G401.6 (cell line): ENCODE measurements around the gene B4GALT5.
"Not testable (repeated sequence)": the region's sequence is repeated elsewhere in the genome, so short reads cannot be mapped to it uniquely, and the experiment has no call there.

ENCODE experiments used
- FAIRE-seq: peaks from 2 replicates; lab custom pipeline; 2012; peaks lifted over from hg19 to GRCh38; lab: Jason Lieb, UNC

B4GALT5 gene

DNA sequence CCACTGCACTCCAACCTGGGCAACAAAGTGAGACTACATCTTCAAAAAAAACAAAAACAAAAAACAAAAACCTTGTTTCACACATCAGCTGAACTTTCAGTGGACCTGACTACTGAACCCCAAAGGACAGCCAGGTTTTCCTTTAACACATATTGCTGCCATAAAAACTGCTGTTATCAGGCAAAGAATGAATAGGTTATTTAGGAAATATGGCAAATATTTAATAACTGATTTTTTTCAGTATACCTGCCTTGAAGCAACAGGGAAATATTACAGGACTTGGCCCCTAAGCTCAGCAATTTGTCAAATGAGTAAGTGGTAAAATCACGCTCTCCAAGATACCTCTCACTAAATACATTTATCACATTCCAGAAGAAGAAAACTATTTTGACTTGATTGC is 34.0 kb downstream of the B4GALT5 start:
- FAIRE-seq, result no peak

DNA sequence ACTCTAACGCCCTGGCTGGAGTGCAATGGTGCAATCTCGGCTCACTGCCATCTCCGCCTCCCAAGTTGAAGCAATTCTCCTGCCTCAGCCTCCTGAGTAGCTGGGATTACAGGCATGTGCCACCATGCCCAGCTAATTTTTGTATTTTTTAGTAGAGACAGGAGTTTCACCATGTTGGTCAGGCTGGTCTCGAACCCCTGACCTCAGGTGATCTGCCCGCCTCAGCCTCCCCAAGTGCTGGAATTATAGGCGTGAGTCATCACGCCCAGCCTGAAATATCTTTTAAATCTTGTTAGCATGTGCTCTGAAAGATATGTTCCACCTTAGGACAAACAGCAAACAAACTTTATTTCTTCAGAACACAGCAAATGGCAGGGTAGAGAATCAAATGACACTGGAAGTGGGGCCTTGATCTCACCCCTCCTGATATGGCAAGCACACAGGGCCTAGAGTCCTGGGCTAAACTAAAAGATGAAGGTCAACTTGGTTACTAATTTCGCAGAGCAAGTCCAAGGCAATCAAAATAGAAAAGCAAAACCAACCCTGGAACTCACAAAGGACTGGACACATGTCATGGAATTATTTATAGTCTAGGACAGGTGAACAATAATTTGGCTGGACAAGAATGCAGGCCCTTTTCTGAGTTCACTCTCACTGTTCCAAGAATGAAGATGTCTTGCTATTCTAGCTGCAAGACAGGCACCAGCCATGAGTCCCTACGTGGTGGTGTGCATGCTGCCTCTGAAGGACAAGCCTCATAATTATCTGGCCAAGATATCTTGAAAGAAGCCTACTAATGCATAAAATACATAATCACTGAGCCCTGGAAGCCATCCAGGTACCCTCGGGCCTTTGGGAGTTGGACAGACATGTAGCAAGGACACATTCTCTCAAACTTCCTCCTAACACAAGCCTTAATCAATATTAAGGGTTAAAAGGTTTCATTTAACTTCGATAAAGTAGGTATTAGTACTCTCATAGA is 35.6 kb downstream of the B4GALT5 start:
- no peak for FAIRE-seq

DNA sequence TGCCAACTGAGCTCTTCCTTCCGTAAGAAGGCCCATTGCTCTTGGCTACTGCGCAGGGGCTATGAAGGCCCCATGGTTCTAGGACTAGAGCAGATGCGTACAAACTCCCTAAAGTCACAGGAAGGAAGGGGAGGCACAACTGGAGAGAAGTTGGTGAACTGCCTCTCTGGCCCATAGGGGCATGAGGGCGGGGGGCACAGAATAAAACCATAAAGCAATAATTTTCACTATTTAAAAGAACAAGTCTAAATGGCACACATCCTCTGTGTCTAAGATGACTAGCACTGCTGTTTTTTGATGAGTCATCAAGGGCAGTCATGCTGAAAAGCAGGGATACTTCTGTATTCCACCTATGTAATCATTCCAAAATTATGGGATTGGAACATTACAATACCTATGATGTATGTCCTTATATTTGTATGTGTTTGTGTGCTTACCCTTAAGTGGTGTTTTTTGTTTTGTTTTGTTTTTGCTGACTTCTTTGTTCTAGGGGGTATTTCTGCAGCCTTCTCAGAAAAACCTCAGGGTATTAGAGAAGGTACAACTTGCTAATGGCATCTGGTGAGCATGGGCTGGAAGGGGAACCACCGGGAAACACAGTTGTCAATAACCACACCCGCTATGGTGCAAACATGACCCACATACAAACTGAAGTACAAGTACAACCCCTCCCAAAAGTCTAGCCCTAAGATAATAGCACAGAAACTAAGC is 36.9 kb downstream of the B4GALT5 start:
- FAIRE-seq, result no peak

DNA sequence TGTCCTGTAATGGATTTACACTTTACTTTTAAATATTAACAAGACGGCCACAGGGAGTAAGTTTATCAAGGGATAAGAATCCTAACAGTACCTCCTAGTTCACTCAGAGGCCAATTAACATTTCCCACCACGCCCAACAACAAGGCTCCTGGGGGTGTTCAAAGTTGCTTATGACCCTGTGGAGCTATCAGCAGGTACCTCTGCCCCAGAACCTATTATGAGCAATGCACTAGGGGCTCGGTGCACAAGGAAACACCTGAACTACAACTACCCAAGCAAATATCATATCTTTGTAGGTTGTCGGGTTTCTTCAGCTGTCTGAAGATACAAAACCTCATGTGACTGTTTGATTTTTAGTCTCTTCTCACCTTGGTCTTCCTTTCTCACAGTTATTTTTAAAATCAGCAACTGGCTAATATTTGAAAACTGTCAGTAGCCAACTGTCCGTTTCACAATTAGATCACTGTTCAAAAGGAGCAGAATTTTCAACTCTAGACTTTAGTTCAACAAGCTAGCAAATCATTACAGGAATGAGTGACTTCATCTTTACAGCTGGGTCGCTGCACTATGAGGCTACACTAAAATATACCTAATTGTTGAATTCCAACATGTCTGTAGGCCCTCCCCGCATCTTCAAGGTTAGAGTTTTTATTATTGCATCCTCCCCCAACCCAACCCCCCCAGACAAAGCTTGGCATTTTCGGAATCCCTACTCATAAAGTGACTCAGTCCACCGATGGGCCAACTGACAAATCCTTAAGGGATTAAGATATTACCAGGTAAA is 38.1 kb downstream of the B4GALT5 start:
- no peak for FAIRE-seq

DNA sequence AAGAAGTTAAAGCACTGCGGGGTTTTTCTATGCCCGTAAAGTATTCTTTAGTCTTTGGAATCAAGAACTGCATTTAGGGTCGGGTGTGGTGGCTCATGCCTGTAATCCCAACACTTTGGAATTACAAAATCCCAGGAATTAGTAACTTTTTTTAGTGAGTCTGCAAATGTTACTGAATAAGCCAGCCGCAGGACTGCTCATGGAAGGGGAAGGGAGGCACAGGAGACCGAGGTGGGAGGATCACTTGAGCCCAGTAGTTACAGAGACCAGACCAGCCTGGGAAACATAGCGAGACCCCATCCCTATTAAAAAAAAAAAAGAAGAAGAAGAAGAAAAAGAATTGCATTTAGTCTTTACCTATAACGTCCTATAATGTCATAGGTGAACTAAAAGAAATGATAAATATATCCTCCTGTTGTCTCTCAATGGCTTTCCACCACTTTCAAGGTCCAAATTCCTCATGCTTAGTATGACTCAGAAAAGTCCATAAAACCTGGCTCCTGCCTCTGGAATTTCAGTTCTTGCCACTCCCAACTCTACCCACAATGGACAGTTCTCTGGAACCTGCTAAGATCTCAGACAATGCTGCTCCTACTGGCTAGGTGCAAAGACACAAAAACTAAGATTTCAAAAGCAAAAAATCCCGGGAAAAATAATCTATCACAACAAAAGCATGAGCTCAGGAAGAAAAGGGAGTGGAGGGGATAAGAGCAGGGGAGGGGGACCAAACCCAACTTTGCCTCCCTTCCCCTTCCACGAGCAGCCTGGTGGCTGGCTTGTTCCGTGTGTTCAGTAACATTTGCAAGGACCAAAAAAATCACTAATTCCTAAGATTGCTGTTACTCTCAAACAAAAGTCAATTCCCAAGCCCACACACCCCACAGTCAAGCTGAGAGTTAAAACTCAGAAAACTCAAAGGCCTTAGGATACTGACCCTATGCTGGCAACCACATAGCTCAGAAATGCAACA is 39.0 kb downstream of the B4GALT5 start:
- FAIRE-seq, result no peak

DNA sequence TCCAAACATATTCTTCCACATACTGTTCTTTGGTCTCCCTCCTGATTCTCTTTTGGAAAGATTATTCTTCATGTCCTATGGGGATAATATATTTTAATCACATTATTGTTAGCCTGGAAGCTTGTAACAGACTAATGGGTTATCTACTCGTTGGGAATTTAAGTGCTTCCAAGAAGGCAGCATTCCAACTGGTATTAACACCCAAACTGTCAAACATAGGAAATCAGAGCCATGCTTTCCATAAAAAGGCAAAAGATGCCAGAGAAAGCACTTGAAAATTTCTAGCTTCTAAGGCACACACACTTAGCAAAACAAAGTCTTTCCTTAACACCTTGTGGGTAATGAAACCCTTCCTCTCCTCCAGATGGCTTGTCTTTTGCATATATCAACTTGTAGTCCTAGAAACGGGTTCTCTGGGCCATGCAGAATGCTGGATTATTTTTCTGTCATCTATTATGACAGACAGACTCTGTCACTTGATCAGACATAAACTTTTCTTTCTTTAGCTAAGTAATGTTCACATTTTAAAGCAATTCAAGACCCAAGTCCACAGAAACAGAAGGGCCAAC is 41.5 kb downstream of the B4GALT5 start:
- no peak for FAIRE-seq

DNA sequence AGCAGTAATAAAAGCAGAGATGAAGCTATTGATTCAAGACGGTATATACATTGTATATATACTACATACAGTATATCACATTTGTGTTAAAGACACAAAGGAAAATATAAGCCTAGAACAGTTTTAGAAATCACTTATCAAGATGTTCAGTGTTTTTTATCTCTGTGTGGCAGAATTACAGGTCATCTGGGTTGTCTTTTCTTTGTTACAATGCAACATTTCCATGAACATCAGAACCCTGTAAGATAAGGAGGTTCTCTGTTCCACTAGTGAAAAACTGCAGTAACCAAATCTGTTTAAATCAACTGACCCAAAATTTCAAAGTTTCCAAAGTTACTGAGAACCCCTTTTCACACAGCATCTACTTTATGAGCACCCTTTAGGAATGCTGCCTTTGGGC is 42.2 kb downstream of the B4GALT5 start:
- no peak for FAIRE-seq

DNA sequence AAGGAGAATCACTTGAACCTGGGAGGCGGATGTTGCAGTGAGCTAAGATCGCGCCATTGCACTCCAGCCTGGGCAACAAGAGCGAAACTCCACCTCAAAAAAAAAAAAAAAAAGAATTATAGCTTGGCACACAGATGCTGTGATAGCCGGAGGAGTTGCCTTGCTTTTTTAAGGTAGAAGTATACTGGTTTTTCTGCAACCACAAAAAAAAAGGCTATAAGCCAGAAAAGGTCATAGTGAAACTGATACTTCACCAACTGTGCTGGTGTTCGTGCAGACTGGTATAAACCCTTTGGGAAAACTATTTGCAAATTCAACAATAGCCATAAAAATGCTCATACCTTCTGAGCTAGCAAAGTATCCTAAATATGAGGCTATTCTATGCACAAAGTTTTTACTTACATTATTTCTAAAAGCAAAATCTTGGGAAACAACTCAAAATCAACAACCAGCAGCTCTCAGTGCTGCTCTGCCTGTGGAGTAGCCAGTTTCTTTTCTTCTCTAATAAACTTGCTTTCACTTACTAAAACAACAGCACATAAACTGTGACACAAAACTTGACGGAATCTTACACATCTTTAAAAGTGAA is 44.0 kb downstream of the B4GALT5 start:
- no peak for FAIRE-seq

DNA sequence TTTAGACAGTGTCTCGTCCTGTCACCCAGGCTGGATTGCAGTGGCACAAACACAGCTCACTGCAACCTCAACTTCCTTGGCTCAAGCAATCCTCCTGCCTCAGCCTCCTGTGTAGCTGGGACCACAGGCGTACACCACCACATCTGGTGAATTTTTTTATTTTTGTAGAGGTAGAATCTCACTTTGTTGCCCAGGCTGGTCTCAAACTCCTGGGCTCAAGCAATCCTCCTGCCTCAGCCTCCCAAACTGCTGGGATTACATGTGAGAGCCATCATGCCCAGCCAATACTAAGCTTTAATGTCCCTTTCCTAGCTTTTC is 44.8 kb downstream of the B4GALT5 start:
- not testable (repeated sequence) for FAIRE-seq

DNA sequence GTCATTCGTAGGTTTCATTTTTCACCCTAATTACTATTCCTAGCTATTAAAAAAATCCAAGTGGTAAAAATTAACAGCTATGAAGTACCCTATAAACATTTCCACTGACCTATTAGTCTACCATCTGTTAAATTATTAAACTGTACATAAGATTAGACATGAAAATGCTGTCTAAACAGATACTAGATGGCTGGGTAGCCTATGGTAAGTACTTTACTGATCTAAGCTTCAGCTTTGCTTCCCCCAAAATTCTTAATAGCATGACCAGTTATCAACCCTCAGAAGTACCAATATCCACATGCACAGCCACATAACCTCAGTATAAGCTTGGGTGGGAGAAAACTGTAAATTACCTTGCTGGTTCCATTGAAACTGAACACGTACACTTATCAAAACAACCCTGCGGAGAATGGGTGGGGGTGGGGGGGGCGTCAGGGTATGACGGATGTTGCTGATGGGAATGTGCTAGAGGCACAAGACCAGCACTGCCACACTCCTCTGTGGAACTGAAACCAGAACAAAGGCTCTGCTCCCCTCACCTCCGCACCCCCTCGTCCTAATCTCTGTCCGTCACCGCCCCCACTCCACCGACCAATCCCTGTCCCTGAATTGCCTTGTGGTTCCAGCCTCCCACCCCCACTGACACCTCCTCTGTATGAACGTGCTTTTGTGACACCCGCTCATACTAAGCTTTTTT is 45.3 kb downstream of the B4GALT5 start:
- FAIRE-seq, result no peak

DNA sequence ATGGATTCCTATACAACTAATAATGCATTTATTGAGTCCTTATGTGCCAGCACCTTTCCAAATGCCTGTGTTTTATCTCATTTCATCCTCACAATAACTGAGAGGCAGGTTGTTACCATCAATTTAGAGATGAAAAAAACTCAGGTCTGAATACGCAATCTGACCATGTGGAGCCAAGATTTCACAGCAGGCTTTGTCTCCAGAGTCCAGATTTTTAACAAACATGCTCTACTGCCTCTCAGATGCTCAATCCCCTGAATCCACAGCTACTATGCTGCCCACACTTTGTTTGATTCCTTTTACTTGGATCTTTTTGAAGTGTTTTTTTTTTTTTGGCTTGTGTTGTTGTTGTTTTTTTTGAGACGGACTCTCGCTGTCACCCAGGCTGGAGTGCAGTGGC is 46.8 kb downstream of the B4GALT5 start:
- FAIRE-seq, result no peak

DNA sequence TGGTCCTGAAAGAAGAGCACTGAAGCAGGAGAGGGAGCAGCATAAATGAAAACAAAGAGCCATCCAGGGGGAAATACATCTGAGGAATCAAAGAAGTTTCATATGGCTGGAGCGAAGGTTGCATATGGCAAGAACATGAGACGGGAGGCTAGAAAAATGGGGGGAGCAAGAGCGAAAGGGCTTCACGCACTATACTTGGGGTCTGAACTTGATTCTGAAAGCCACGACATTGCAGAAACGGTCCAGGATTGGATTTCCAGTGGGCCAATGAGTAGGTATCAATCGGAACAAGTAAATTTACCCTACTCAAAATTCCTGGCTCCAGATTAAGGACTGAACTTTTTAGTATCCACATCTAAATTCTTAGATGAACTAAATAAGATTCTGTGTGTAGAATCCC is 47.9 kb downstream of the B4GALT5 start:
- no peak for FAIRE-seq

DNA sequence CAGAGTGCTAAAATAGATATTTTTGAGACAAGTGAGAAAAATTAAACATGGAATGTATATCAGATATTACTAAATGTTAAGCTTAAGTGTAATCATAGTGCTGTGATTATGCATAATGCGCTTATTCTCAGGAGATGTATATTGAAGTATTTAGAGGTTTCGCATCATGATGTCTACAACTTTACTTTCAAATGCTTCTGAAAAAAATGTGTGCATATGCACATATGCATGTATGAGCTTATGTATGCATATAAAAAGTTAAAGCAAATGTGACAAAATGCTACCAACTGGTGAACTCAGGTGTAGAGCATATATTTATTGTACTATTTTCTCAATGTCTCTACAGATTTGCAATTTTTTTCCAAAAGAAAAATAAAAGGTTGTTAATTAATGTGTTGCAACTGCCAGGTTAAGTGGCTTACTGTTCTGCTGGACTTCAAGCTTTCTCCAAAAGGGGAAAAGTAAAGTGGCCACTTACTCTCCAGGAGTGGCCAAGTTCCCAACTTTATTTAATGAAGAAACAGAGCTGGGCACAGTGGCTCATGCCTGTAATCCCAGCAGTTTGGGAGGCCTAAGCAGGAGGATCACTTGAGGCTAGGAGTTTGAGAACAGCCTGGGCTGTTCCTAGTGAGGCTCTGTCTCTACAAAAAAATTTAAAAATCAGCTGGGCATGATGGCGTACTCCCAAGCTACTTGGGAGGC is 48.9 kb downstream of the B4GALT5 start:
- FAIRE-seq, result no peak

DNA sequence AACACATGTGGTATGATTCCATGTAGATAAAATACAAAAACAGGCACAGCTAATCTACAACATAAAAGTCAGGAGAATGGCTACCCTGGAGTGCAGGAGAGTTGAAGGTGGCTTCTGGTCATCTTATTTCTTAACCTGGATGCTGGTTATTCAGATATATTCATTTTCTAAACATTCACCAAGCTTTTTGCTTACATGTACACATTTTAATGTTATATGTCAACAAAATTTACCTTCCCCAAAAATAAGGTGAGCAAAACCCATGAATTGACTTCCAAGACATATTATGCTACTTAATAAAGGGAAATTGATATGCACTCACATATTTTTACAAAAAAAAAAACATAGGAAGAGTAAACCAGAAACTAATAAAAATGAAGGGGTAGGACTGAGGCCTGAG is 50.6 kb downstream of the B4GALT5 start:
- no peak for FAIRE-seq

DNA sequence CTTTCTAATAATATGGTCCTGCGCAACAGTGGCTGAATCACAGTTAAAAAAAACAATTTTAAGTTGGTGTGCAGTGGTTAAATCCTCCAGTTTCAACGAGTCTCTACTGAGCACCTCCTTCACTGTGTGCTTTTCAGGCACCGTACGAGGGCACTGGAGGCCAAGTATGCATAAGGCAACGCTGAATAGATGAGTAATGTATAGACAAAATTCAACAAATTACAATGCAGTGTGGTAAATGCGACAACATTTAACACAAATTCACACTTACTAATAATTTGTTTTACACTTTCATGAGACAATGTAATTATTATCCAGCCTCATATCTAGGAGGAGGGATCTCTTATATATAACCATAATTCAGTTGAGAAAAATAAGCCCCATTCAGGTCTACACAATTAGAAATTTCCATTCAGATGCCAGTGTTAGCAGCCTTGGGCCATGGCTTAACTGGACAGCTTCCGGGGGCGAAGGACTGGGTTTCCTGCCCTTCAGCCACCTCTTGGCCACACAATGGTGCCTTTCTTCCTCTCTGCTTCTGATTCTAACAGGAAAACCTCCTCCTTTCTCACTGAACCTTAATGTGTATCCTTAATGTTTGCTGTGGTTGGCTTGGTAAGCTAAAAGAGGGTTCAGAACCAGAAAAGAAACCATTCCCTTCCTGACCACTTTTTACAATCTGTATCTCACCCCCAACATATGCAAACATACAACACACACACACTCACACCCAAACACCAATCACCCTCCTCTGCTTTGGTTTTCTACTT is 51.9 kb downstream of the B4GALT5 start:
- FAIRE-seq, result no peak

DNA sequence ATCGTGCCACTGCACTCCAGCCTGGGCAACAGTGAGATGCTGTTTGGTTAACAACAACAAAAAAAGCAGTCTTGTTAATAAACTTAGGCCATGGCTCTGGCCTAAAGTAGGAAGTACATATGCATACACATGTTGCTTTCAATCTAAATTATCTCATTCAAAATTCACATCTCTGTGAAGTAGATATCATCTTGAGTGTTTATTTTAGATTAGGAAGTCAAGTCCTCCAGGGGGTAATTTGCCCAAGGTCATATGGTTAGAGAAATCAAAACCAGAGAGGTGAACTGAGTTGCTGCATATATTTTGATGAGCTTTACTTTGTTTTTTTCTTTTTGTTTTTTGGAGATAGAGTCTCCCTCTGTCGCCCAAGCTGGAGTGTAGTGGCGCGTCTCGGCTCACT is 52.8 kb downstream of the B4GALT5 start:
- FAIRE-seq, result no peak

DNA sequence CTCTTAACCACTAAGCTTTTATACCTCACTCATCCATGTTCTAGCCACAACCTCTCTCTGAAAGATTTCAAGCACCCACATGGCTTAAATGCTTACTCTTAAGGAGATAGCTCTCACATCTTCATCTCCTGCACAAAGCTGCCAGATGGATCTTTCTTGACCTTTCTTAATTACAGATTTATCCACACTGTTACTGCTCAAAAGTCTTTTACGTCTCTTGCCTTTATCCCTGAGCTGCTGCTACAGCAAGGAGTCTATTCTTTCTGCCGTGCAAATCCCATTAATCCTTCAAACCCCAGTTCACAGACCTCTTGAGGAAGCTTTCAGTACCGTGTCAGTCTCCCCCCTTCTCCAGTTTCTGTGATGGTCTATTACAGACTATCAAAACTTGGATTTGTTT is 54.6 kb downstream of the B4GALT5 start:
- no peak for FAIRE-seq

DNA sequence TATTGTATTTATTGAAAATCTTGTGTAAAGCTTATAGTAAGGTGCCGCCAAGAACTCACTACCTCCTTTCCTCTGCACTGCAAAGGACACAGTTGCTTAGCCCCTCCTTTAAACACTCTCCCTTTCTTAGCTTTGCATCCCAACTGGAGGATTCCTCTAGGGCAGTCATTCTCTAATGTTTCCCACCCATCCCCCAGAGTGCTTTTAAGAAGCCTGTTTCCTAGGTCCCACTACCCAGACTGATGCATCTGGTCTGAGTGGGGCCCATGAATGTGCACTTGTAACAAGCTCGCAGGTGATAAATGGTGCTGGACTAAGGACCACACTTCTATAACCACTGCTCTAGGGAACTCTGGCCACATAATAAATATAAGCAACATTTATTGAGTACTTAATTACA is 55.2 kb downstream of the B4GALT5 start:
- FAIRE-seq, result no peak
